PC-3 (cell line): ENCODE measurements around the gene ASPN.

Experiments used
- CTCF ChIP-seq: fragments of 300-600 bp; sonication (generic); conservative IDR thresholded peaks from 2 replicates; pipeline ENCODE4 v1.5.1; 2017; ENCODE audit warnings: antibody characterized with exemption, low read depth, mild to moderate bottlenecking, low read length
- EZH2 ChIP-seq: fragments of 300-600 bp; sonication (generic); IDR thresholded peaks from one replicate; pipeline ENCODE4 v1.6.1; 2017; ENCODE audit warnings: antibody characterized with exemption, mild to moderate bottlenecking, low read length; ENCODE audit not compliant: unreplicated experiment
- EZH2phosphoT487 ChIP-seq: fragments of 300-600 bp; sonication (generic); IDR thresholded peaks from 2 replicates; pipeline ENCODE4 v1.6.1; 2018; ENCODE audit warnings: mild to moderate bottlenecking, antibody characterized with exemption, low read length, borderline replicate concordance

GRCh38 chr9:92503156-92503555 lies 20.9 kb upstream of the ASPN start:
- no peak for TF ChIP-seq CTCF
- no peak for TF ChIP-seq EZH2phosphoT487
- no peak for TF ChIP-seq EZH2
